Forelimb muscle (tissue), 1 donor: ENCODE data around the gene TCF7. TPM values are rescaled to one million over a fixed set of nuclear protein-coding genes. Genes with fewer than 3 reads are reported as not detected.

ENCODE experiments used
- DNase-seq: peaks from one replicate; pipeline ENCODE4 v3.0.0-alpha.2; 2013; ENCODE audit warnings: low read depth
- polyA plus RNA-seq: library from polyadenylated mRNA; unstranded; fragments of 120-200 nt; gene quantifications from one replicate; pipeline ENCODE4 v1.2.1, GENCODE V29; 2013; ENCODE audit not compliant: insufficient read length

The TCF7 gene
- polyA plus RNA-seq, 1 donor, result 2.6 TPM

DNA sequence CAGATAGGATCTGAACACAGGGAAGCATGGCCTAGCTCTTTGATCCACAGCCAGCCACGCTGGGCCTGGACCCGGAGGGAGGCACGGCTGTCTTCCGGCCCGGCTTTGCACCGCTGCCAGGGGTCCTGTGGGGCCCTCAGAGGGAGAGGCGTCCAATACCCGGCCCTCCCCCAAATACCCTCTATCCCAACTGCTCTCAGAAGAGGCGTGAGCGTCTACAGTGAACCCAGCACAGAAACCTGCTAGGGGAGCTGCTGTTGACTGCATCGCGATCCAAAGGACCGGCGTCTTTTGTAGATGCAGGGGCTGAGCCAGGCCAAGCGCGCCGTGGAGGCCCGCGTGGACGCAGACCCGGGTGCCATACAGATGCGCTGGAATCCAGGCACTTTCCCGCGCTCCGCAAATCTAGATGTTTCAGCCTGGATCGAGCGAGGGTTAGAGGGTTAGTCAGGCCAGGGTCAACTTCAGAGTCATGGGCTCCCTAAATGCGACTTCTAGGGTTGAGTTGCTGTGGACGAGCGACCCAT lies 1.1 kb upstream of the TCF7 start:
- no peak for DNase-seq

- DNase-seq, result no peak
These were observed 665 bp downstream of the TCF7 start for GRCh38 chr5:134114886-134115805.

GRCh38 chr5:134115806-134116175 lies 1.3 kb downstream of the TCF7 start:
- DNase-seq, result no peak

DNA sequence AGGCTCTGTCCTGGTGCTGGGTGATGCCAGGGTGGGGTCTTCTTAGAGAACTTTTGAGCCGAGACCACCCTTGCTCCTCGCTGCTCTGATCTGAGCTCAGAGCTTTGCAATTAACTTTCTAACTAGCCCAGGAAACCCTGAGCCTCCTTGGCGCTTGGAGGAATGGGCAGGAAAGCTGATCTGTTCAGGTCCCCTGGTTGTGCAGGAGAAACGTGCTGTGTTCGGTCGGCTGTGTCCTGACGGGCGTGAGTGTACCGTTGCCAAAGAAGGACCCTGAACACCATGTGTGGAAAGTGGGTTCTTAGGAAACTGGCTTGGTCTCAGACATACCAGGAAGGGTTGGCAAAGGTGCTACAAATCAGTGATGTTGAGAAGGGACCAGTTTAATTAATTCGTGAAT lies 1.8 kb downstream of the TCF7 start:
- DNase-seq, result no peak

DNA sequence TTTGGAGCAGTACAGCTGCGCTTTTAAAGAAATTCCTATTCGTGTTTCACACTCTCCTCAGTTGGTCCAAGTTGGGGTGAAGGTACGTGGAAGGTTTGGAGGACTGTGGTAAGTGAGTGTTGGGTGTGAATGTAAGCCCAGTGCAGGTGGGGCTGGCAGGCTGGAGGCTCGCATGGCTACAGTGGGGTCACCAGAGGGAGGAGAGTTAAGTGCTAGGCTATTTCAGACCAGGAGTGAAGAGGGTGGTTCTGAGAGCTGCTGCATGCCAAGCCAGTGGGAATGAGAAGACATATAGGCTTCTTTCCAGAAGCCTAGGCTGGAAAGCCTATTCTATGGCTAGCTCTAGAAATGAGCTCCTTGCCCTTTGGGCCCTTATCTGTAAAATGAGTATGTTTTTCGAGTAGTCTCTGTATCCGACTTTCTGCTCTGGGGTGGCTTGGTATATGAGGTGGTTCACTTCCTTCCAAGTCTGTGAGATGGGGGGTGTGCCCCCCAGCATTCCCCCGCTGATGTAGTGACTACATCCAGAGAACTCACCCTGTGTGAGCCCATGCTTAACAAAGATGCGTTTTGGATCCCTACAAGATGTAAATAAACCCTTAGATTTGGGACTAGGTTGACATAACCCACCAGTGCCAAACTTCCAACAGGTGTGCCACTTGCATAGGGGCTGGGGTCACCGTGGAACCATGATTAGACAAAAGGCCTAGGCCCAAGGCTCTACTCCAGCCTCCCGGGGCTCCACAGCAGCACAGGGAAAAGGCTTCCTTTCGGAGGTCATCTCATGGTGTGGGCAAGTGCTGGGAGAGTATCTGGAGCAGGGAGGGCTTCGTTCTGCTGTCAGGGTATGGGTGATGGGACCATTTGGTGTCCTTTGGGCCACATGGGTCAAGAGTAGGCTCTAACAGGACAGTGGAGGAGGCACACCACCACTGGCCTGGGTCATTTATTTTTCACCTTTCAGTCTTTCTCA lies 2.6 kb downstream of the TCF7 start:
- no peak for DNase-seq

- no peak for DNase-seq
These were observed 3.8 kb downstream of the TCF7 start for GRCh38 chr5:134118212-134118835.

- no peak for DNase-seq
These were observed 5.2 kb downstream of the TCF7 start for GRCh38 chr5:134119720-134120119.

DNA sequence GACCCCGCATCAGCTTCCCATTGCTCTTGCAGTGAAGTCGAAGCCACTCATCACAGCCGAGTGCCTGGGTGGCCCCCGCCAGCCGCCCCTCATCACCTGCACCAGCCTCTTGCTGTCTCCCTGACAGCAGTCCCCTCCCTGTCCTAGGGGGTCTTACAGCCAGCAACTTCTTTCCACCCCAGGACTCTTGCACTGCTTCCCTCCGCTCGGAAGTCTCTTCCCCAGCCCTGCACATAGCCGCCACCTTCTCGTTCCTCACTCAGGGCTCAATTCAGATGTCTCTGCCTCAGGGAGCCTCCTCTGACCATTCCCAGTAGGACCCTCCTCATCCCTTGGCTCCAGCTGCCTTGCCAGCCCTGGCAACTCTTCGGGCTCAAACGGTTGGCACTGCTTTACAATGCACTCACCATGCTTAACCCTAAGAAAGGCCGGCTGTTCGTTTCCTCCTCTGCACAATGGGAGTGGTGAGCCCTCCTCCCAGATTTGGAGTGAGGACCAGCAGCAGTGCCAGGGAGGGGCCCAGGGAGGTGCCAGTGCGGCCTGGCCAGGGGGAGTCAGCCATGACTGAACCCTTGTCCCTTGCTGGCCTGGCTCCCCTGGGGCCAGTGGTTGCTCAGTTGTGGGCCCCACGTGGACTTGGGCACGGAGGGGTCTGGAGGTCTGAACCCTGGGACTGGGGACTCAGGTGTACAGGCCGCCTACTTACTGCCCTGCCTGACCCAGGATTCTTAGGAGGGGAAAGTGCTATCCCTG lies 6.1 kb downstream of the TCF7 start:
- DNase-seq, result no peak

DNA sequence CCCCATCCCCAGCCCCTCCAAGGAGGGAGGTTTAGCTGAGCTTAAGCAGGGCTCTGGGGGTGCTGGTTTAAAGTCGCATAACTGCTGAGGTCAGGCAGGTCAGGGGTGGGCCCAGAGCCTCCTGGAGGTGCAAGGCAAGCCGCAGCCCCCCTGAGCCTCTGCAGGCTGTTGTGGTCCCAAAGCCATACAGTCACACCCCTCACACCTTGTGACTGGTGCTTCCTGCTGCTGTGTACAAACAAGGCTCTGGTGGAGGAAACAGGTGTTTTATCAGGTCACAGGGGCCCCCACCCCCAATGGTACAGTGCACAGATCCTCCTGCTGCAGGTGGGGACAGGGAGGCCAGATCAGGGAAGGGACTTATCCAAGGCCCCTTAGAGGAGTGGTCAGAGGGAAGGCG lies 8.0 kb downstream of the TCF7 start:
- DNase-seq, result no peak

DNA sequence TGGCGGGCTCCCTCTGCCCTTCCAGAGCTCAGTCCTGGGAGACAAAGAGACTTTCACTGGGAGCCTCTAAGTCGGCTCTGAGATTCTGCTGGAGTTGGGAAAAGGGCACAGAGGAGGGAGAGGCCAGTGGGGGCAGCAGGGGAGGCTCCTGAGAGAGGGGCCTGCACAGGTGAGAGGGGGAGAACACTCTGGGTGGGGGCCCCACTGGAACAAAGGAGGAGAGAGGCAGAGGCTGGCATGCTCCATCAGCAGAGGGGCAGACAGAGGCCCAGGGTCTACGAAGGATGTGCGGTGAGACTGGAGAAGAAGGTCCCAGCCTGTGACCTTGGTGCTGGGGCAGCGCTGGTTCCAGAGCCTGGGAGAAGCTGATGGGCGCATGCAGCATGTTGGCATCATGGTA lies 8.9 kb downstream of the TCF7 start:
- no peak for DNase-seq

GRCh38 chr5:134124289-134125038 lies 10.0 kb downstream of the TCF7 start:
- no peak for DNase-seq

- DNase-seq, result no peak
These were observed 10.8 kb downstream of the TCF7 start for GRCh38 chr5:134125039-134126015.

DNA sequence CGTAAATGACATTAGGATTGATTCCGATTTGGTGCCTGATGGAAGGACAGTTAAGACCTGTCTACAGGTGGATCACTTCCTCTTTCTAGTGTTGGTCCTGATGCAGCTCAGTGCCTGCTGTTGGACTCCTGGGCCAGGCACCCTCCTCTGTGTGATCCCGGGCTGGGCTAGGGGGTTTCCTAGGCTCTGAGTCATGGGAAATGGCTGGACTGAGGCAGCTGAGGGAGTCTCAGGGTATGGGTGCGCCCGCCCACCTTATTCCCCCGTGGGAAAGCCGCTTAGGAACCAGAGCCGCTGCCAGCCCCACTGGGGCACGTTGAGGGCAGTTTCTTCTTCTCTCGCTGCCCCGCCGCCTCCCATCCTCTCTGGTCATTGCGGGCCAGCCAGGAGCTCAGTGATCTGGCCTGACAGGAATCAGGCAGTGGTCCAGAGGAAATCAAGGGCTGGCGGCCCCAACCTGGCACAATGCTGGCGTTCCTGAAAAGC lies 12.9 kb downstream of the TCF7 start:
- DNase-seq, result no peak

DNA sequence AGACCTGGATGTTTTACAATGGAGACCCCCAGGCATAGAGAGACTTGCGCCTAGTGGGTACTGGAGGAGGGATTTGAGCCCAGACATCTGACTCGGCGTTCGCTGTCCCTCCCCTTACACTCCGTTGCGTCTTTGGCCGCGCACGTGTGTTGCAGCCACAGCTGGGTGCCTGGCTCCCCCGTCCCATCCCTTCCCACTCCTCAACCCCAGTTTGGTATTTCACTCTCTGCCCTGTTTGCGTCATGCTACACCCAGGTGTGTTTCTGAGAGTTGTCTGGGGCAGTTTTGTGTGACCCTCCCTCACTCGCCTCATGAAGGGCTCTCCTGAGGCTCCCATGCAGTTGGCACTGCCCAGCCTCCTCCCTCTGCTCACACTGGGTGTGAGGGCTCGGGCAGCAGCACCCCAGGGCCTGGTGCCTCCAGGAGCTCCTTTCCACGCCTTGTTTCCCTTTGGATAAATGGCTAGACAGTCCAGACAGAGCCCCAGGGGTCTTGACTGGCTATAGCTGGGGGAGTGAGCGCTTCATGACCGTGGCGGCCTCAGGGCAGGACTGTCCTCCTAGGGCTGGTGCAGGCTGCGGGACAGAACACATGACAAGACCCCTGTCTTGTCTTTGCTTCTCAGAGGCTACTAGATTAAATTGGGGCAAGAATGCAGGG lies 13.6 kb downstream of the TCF7 start:
- no peak for DNase-seq

- no peak for DNase-seq
These were observed 14.1 kb downstream of the TCF7 start for GRCh38 chr5:134128648-134128995.

DNA sequence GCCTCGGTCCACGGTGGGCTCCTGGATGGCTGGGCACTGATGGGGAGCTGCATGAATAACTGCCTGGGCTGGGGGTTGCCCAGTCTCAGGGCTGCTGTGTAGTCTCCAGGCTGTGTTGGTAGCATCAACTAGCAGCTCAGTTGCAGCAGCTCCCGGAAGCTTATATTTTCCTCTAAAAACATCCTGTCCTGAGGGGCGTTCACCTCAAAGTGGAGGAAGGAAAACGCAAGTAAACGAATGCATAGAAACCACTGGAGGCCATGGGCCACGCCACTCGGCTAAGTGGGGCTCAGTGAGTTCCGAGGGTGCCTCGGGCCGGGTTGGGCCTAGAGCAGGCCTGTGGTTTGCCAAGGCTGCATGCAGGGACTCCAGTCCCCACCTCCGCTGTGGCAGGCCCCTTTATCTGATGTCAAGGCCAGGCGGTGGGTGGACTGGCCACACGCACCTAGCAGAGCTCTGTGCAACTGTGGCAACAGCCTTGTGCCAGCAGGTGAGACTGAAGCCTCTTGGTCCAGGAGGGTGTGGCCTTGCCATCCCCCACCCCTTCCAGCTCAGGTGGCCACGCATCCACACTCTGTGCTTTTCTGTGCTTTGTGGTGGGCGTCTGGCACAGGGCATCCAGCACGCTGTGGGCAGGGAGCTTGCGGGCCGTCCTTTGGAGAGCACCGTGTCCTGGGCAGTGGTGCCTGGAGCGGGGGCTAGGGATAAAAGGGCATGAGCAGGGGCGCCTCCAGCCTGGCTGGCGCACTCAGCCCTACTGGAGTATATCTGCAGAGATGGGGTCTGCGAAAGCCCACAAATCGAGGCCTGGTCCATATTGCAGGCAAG lies 15.1 kb downstream of the TCF7 start:
- no peak for DNase-seq

GRCh38 chr5:134130239-134130945 lies 15.9 kb downstream of the TCF7 start:
- DNase-seq, result no peak
